Stomach (tissue), 4 donors: ENCODE data around the gene DYRK1A.

ENCODE experiments used
- EP300 ChIP-seq: sonication (generic); formaldehyde crosslinking; IDR thresholded peaks from one replicate; pipeline ENCODE4 v1.6.1; 2017; ENCODE audit warnings: antibody characterized with exemption
- TF ChIP-seq, protein P1 (sequence below), 7 experiments: fragments of 450-650 bp in 4 of 7; fragments of 200-600 bp in 3 of 7; sonication (generic) in 3 of 7; IDR thresholded peaks; one replicate each; pipeline ENCODE4 v1.5.1; 2016 to 2019; ENCODE audit warnings: antibody characterized with exemption in 7 of 7, control low read depth in 2 of 7, mild to moderate bottlenecking in 1 of 7

DNA sequence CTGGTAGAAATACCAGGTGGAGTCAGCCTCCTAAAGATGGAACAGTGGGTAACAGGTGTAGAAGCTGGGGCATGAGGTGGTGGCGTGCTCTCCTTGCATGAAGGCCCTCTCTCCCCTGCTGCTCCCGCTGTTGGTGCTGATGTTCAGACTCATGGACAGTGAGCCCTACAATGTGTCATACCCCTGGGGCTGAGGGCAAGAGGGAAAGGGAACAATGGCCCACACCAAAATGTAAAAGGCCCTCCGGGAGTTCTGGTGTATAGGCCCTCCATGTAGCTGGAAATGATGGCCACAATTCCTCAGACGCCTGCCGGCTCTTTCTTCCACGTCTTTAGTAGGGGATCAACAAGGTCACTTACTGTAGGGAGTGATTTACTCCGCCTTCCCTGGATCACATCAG, 194.9 kb downstream of the DYRK1A start:
- no peak for TF ChIP-seq EP300
- TF ChIP-seq, protein P1, sequence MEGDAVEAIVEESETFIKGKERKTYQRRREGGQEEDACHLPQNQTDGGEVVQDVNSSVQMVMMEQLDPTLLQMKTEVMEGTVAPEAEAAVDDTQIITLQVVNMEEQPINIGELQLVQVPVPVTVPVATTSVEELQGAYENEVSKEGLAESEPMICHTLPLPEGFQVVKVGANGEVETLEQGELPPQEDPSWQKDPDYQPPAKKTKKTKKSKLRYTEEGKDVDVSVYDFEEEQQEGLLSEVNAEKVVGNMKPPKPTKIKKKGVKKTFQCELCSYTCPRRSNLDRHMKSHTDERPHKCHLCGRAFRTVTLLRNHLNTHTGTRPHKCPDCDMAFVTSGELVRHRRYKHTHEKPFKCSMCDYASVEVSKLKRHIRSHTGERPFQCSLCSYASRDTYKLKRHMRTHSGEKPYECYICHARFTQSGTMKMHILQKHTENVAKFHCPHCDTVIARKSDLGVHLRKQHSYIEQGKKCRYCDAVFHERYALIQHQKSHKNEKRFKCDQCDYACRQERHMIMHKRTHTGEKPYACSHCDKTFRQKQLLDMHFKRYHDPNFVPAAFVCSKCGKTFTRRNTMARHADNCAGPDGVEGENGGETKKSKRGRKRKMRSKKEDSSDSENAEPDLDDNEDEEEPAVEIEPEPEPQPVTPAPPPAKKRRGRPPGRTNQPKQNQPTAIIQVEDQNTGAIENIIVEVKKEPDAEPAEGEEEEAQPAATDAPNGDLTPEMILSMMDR (IDR thresholded peaks at IDR 0.05): no peak
